HUES64 (cell line): Measurements from ENCODE around the gene HOXB8.

ENCODE experiments used
- H3K27ac ChIP-seq: 2 replicates; pipeline ENCODE4 v1.7.0; 2013; ENCODE audit warnings: low read depth, low read length, inconsistent platforms
- H3K27me3 ChIP-seq: 2 replicates; pipeline ENCODE4 v1.6.1; 2013; ENCODE audit warnings: mild to moderate bottlenecking, low read length; ENCODE audit not compliant: insufficient read depth
- H3K36me3 ChIP-seq: 2 replicates; pipeline ENCODE4 v1.6.1; 2013; ENCODE audit warnings: mild to moderate bottlenecking, low read length; ENCODE audit not compliant: insufficient read depth
- H3K4me1 ChIP-seq: 2 replicates; pipeline ENCODE4 v1.6.1; 2013; ENCODE audit warnings: mild to moderate bottlenecking, low read length, moderate library complexity; ENCODE audit not compliant: insufficient read depth
- H3K4me3 ChIP-seq: 2 replicates; pipeline ENCODE4 v1.5.1; 2013; ENCODE audit warnings: mild to moderate bottlenecking, low read length, moderate library complexity
- H3K9ac ChIP-seq: 2 replicates; pipeline ENCODE4 v1.6.1; 2013; ENCODE audit warnings: mild to moderate bottlenecking, low read depth, low read length
- H3K9me3 ChIP-seq: 2 replicates; pipeline ENCODE4 v1.6.1; 2013; ENCODE audit warnings: low read depth, low read length; ENCODE audit not compliant: insufficient read depth
- WGBS: fragments of 150-250, 120-280 bp; methylation state at CpG from one replicate; pipeline ENCODE4 v1.1.7; 2013; ENCODE audit warnings: missing lambda C conversion rate; 5-methylcytosine and 5-hydroxymethylcytosine counted together

HOXB8 gene

DNA sequence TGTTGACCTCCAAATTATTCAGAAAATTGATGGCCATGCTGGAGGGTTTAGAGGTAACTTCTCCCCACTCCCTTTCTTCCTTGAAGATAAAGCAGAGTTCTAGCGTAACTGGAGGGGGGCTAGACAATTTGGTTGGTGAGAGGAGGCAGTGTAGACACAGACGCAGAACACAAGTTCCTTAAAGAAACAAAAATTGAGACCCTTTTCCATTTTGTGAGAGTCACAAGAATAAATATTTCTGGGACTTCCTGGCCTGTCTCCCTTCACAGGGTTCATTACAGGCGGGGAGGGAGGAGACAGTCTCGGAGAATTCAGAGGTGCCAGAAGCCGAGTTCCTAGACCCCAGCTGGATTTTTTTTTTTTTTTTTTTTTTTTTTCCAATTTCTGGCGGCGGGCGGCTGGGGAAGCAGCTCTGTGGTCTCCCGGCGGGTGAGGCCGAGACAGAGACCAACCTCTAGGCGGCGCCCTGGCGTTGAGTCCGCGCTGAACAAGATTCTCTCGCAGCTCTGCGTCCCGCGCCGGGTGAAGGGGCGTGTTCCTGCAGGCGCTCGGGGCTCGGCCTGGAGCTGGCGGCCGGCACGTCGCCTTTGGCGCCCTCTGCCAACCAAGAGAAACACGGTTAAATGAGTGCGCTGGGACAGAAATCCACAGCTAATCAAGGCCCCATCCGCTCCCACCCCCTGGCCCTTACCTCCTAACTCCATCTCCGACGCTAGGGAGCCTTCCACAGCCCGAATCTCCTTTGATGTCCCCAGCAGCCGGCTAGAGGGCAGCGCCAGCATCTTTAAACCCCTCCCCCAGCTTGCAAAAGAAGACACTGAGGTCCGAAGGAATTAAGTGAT is 21.3 kb upstream of the HOXB8 start:
- Histone ChIP-seq H3K9me3 (no peaks in the 10 kb centered on the region), H3K27ac (no peak overlapping the region)

DNA sequence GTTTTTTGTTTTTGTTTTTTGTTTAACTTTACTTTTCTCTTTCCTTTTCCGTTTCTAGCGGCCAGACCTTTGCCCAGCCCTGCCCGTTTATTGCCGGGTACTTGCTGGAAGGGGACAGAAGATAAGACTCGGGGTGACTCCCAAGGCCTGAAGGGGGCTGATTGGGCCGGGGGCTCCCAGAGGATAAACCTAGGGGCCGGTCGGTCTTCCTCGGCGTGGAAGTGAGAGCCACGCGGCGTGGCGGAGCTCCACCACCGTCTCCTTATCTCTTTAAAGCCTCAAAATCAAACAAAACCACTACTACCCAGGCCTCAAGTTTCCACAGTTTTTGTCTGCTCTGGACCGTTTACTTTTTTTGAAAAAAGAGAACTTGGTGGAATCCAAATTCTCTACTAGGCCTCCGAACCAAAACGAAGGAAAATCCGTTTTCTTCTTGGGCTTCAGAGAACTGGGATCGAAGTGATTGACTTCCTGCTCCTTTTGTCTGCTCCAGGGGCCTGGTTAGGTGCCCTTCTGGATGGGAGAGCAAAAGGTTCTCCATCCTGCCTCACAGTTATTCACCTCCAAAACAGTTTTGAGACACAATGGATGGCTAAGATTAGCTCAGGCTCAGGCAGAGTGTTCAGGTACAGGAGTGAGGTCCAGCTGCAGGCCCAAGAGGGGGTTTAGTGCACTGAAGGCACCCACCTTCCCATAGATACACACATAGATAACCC is 19.6 kb upstream of the HOXB8 start:
- H3K4me1 ChIP-seq = 0 out of 2 replicates have a peak, but pooled peaks cover 3% of the 10 kb centered on the region
- peaks cover 100% of the 10 kb centered on the region for H3K27me3 ChIP-seq
- no peaks in the 10 kb centered on the region for H3K36me3 ChIP-seq
- H3K4me3 ChIP-seq = no peak overlapping the region
- H3K9me3 ChIP-seq = no peaks in the 10 kb centered on the region
- no peak overlapping the region for H3K27ac ChIP-seq
- no peak overlapping the region for H3K9ac ChIP-seq
- 36% methylated on average over 20 of the region's 20 CpGs for WGBS

More for the DNA sequence above, 21.3 kb upstream of the HOXB8 start:
- Histone ChIP-seq H3K4me3 (peak overlapping the region; percentile 15; the same call in 1 of the 2 replicates), H3K4me1 (0 out of 2 replicates have a peak, but pooled peaks cover 3% of the 10 kb centered on the region), H3K36me3 (no peaks in the 10 kb centered on the region), H3K9ac (no peak overlapping the region), H3K27me3 (peaks cover 100% of the 10 kb centered on the region)
- WGBS = 2% methylated on average over 38 of the region's 39 CpGs

DNA sequence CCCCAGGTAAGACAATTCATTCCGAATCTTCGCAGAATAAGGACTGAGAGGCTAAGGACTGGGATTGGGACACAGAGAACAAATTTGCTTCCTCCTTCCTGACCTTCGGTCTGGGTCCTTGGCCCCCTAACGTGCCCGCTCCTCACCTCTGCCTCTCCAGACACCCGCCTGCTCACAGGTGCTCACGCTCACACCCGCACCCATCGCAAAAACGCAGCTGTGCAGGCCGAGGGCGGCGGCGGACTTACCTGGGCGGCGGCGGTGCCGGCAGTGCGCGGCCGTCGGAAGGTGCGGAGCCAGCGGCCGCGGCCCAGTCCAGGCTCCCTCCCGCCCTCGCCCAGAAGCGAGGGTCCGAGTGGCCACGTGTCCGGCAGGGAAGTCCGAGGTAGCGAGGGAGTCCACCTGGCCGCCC is 18.2 kb upstream of the HOXB8 start:
- peaks cover 100% of the 10 kb centered on the region for H3K27me3 ChIP-seq
- no peak overlapping the region for H3K9ac ChIP-seq
- 3% methylated on average over 35 of the region's 35 CpGs for WGBS
- no peaks in the 10 kb centered on the region for H3K36me3 ChIP-seq
- H3K27ac ChIP-seq = no peak overlapping the region
- no peak overlapping the region for H3K4me3 ChIP-seq
- no peaks in the 10 kb centered on the region for H3K9me3 ChIP-seq
- H3K4me1 ChIP-seq = 0 out of 2 replicates have a peak, but pooled peaks cover 3% of the 10 kb centered on the region

GRCh38 chr17:48632579-48633265 is 17.6 kb upstream of the HOXB8 start:
- Histone ChIP-seq H3K27ac (no peak overlapping the region), H3K4me3 (no peak overlapping the region), H3K36me3 (no peaks in the 10 kb centered on the region), H3K4me1 (0 out of 2 replicates have a peak, but pooled peaks cover 3% of the 10 kb centered on the region), H3K27me3 (peaks cover 100% of the 10 kb centered on the region), H3K9ac (no peak overlapping the region), H3K9me3 (no peaks in the 10 kb centered on the region)
- WGBS = 13% methylated on average over 7 of the region's 7 CpGs

GRCh38 chr17:48631693-48632578 is 16.8 kb upstream of the HOXB8 start:
- no peak overlapping the region for H3K4me3 ChIP-seq
- H3K4me1 ChIP-seq = peaks cover 4% of the 10 kb centered on the region; the same call in 1 of the 2 replicates
- H3K27ac ChIP-seq = no peak overlapping the region
- no peaks in the 10 kb centered on the region for H3K9me3 ChIP-seq
- WGBS = 10% methylated on average over 7 of the region's 7 CpGs
- H3K9ac ChIP-seq = no peak overlapping the region
- no peaks in the 10 kb centered on the region for H3K36me3 ChIP-seq
- peaks cover 100% of the 10 kb centered on the region for H3K27me3 ChIP-seq

GRCh38 chr17:48630925-48631692 is 16.0 kb upstream of the HOXB8 start:
- no peaks in the 10 kb centered on the region for H3K36me3 ChIP-seq
- WGBS = 26% methylated on average over 14 of the region's 15 CpGs
- no peak overlapping the region for H3K9ac ChIP-seq
- H3K27ac ChIP-seq = no peak overlapping the region
- no peak overlapping the region for H3K4me3 ChIP-seq
- peaks cover 7% of the 10 kb centered on the region; the same call in 1 of the 2 replicates for H3K4me1 ChIP-seq
- peaks cover 100% of the 10 kb centered on the region for H3K27me3 ChIP-seq
- H3K9me3 ChIP-seq = no peaks in the 10 kb centered on the region

DNA sequence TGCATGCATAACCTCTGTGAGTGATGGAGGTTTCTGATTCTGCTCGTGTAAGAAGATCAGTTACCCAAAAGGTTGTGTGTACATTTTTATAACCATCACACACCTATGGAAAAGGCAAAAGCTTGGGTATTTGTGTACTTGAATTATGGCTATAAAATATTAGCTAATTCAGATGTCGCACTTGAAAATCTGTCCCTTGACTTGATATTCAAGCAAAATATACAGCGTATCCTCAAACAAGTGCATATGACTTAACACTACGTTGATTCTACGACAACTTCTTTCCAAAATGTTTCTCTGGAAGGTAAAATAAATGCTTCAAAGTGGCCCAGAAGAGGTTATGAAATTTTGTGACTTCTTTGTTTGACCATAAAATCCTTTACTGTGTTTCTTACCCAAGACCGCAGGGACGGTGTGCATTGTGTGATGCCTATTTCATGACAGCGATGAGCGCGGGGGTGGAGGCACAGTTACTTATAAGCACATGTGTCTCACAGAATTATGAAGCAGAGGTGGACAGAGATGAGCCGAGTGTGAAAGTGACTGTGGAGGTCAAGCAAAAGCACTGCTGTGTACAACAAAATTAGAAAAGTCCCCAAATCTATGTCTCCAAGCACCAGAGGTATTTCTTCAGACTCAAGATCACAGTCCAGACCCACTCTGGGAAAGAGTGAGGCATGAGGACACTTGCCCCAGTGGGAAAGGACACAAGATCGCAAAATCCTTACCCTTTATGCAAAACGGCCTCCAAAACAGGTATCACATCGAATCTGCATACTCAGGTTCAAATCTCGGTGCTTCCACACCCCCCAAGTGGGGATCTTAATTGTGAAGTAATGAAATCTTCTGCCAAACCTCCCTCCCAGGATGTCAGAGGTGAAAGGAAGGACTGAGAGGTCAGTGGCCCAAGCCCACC is 15.2 kb upstream of the HOXB8 start:
- peaks cover 11% of the 10 kb centered on the region; the same call in 1 of the 2 replicates for H3K4me1 ChIP-seq
- WGBS = 36% methylated on average over 13 of the region's 15 CpGs
- H3K9me3 ChIP-seq = no peaks in the 10 kb centered on the region
- H3K36me3 ChIP-seq = no peaks in the 10 kb centered on the region
- no peak overlapping the region for H3K27ac ChIP-seq
- no peak overlapping the region for H3K9ac ChIP-seq
- H3K27me3 ChIP-seq = peaks cover 100% of the 10 kb centered on the region
- H3K4me3 ChIP-seq = no peak overlapping the region

DNA sequence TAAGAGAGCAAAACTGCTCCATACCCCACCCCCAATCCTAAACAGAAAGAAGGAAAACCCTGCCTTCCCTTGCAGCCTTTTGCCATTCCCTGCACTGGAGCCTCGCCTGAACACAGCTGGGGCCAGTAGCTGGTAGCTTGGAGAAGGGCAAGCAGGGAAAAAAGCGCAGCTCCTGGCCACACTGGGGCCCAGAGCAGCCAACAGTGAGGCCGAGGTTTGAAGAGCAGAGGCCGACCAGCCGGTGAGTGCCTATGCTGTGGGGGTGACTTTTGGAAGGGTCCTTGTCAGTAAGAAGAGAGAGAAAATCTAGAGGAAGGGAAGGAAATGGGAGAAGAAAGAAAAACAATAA is 14.3 kb upstream of the HOXB8 start:
- peaks cover 11% of the 10 kb centered on the region; the same call in 1 of the 2 replicates for H3K4me1 ChIP-seq
- no peak overlapping the region for H3K9ac ChIP-seq
- no peaks in the 10 kb centered on the region for H3K36me3 ChIP-seq
- WGBS = 14% methylated on average over 5 of the region's 5 CpGs
- no peak overlapping the region for H3K27ac ChIP-seq
- no peaks in the 10 kb centered on the region for H3K9me3 ChIP-seq
- no peak overlapping the region for H3K4me3 ChIP-seq
- peaks cover 100% of the 10 kb centered on the region for H3K27me3 ChIP-seq

DNA sequence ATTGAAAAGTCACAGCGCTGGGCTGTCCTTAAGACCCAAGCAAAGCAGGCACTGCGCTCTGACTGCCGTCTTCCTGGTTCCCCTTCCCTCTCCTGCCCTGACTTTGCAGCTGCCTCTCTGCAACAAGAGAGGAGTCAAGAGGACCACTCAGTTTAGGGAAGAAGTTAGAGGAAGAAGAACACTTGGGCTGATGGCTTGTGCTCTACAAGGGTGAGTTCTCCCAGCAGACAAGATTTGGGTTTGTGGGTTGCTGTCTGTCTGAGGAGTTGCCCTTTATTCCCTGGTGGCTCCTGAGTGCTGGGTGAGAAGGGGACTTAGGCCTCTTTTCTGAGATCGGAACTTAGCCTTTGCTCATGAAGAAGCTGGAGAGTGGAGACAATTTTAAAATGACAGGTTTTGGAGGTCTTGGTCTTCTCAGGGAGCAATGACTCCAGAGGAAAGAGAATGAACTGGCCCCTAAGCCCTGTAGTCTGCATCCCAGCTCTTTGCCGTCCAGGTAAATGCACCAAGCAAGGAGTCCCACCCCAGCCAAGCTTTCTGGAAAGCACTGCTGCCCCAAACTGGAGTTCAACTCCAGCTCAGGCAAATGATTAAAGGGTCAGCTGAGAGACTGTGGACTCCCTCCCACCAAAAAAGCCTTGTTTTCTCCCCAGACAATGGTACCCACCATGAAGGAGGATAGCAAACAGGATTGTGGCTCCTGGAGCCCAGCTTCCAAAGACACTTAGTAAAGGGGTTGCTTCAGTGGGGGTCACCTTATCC is 13.7 kb upstream of the HOXB8 start:
- H3K4me1 ChIP-seq = peaks cover 11% of the 10 kb centered on the region; the same call in 1 of the 2 replicates
- peaks cover 100% of the 10 kb centered on the region for H3K27me3 ChIP-seq
- H3K36me3 ChIP-seq = no peaks in the 10 kb centered on the region
- H3K9me3 ChIP-seq = no peaks in the 10 kb centered on the region
- no peak overlapping the region for H3K27ac ChIP-seq
- WGBS = 20% methylated on average over 5 of the region's 5 CpGs
- no peak overlapping the region for H3K4me3 ChIP-seq
- H3K9ac ChIP-seq = no peak overlapping the region
